Right renal pelvis (tissue), 4 donors: ENCODE data around the gene CACNA2D1. TPM values are rescaled to one million over a fixed set of nuclear protein-coding genes. Genes with fewer than 3 reads are reported as not detected.
"Not testable (repeated sequence)": the region's sequence is repeated elsewhere in the genome, so short reads cannot be mapped to it uniquely, and the experiment has no call there.

Source experiments
- DNase-seq, 4 donors: peaks; one replicate each; pipeline ENCODE4 v3.0.0-alpha.2; 2013; ENCODE audit warnings: low read depth in 4 of 4, low spot score in 3 of 4, missing footprints in 1 of 4
- polyA plus RNA-seq, 4 donors: library from polyadenylated mRNA; unstranded; fragments of 120-200 nt; gene quantifications; one replicate each; pipeline ENCODE4 v1.2.1, GENCODE V29; 2013; ENCODE audit not compliant: insufficient read length in 4 of 4

CACNA2D1 gene
- polyA plus RNA-seq, 4 donors = 24.3 to 29.1 (median 26.3) TPM

GRCh38 chr7:82014574-82014973 lies 429.0 kb downstream of the CACNA2D1 start:
- not testable (repeated sequence) for DNase-seq

DNA sequence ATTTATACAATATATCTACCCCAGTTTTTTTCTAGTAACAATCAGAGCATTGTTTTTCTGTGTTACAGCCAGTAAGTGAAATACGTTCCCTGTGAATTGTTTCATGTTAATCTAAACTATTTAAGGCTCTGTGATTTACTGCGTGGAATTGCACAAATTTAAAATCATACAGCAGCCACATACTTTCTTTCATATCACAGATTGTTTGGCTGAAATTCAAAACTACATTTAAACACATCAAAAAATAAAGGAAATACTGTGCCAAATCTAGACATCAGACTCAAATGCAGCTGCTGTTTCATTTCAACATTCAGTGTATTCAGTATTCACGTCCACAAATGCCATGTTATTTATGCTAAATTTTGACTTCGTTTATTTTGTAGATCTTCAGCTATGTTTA lies 431.1 kb downstream of the CACNA2D1 start:
- DNase-seq = no peak

DNA sequence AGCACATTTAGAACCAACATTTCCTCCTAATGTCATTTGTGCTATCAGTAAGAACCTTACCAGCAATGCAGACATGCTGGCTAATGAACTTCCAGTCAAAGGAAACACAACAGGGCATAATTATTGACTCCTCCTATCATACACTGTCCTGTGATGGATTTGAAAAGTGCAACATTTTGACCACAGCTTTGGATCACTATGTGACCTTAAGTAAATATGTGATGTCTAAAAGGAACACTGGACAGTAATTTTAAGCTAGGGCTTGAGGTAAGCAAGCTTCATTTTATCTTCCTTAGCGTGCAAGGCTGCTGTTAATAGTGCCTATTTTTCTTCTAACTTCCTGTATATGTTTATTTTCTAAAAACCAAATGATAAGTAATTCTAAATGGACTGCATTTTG lies 433.2 kb downstream of the CACNA2D1 start:
- DNase-seq = no peak

GRCh38 chr7:82007315-82007714 lies 436.3 kb downstream of the CACNA2D1 start:
- no peak for DNase-seq

GRCh38 chr7:82005056-82005455 lies 438.5 kb downstream of the CACNA2D1 start:
- DNase-seq = no peak

DNA sequence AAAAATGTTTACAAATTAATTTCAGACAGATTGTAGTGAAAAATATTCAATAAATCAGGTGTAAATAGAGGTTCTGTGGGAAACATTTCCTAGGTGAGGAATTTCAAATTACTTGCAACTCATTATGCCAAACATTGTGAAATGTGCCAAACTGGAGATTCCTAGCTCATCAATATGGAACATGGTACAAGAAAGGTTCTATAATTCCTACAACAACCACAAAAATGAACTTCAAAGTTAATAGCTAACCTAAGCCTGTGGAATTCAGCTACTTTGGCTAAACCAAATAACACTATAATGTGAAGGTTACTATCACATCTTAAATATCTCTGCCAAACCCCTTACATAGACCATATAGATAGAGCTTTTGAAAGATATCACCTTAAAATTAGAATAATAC lies 450.4 kb downstream of the CACNA2D1 start:
- no peak for DNase-seq

DNA sequence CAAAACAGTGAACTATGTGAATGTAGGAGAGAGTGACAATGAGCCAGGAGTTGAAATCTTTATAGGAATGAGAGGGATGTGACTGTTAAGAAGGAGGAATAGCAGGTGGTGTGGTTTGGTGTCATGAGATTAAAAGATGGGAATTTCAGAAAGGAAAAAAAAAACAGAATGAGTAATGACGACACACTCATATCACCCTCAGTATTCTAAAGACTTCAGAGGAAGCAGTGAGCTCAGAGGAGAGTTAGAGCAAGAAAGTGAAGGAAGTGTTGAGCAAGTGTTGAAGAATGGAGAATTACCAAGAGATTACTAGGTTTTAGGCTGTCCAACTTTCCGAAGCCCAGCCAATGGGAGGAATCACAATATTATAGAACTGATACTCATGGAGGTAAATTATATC lies 453.2 kb downstream of the CACNA2D1 start:
- no peak for DNase-seq

- DNase-seq = no peak
These were observed 456.7 kb downstream of the CACNA2D1 start for GRCh38 chr7:81986723-81987470.

GRCh38 chr7:81983406-81983805 lies 460.2 kb downstream of the CACNA2D1 start:
- no peak for DNase-seq

DNA sequence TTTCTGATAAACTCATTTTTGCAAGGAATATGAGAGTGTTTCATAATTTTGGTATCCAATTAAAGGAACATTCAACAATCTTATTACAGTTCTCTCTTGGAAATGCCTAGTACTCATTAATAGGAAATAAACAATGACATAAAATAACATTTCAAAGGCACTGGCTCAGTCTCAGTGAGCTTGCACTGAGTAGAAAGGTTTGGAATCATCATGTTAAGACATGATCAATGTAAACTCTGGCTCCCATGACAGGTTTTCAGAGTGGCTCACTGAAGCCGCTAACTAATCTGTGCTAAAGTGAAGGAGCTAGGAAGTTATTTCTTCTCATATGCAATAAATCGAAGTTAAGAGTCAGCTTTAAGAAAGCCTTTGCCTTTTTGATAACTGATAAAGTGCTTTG lies 470.5 kb downstream of the CACNA2D1 start:
- no peak for DNase-seq

DNA sequence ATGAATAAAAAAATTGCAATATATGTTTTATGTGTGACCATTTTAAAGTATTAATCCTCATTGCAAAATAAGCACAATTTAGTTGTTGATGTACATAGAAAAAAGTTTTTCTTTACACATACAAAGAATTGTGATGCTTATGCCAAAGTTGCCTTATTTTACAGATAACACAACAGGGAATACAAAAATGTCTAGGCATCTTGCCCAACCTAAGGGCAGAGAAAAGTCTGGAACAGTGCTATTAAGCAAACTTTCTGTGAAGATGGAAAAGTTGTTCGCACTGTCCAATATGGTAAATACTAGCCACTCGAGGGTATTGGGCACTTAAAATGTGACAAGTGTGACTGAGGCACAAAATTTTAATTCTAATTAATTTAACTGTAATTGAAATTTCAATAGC lies 483.6 kb downstream of the CACNA2D1 start:
- DNase-seq = no peak

DNA sequence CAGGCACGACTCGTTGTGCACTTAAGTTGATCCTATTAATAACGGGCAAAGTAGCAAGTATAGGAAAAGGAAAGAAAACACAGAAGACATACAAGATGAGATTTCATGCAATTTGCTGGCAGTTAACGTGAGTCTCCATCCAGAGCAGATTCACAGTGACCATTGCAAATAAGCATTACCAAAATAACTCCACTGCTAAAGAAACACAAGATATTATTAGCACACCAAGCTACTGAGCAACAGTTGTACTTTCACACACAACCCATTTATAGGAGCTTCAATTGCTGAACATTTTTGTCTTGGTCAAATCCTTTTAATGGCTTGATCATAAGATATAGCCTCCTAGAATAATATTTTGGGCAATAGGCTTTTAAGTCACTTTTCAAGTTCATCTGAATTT lies 486.1 kb downstream of the CACNA2D1 start:
- no peak for DNase-seq

DNA sequence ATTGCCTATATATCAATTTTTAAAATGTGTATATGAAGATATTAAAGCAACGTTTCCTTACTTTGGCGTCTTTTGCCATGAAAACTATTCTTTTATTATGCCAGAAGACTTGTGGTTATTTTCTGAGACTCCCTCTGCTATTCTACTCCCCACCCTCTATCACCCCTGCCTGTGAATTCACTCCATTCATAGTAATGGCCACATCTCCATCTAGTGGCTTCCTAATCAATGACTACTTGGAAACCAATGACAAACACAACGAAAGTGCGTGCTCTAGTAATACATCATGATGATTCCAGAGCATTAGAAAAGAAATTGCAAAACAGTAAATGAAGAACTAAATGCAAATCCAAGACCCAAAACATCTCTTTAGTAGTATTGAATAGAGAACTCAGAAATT lies 487.1 kb downstream of the CACNA2D1 start:
- DNase-seq = no peak

- DNase-seq = no peak
These were observed 494.3 kb downstream of the CACNA2D1 start for GRCh38 chr7:81949306-81949705.

- no peak for DNase-seq
These were observed 499.5 kb downstream of the CACNA2D1 start for GRCh38 chr7:81944058-81944457.

DNA sequence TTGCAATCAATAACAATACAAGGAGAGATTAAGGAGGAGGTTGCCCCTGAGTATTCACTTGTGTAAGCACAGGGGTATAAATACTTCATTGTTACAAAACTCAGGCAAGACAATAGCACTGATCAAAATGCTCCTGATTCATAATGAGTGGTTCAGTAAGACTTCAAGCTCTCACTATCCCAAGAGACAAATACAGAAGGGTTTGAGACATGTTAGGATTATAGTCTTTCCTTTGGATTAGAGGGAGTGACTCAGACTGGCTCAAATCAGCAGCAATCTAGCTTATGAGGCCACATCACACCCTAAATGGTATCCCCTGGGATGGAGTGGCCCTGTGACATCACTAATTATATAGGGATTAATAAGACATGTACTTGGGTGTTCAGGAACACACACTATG lies 506.5 kb downstream of the CACNA2D1 start:
- no peak for DNase-seq

GRCh38 chr7:81934596-81935301 lies 508.8 kb downstream of the CACNA2D1 start:
- DNase-seq = no peak

- no peak for DNase-seq
These were observed 510.6 kb downstream of the CACNA2D1 start for GRCh38 chr7:81932936-81933335.

- no peak for DNase-seq
These were observed 514.2 kb downstream of the CACNA2D1 start for GRCh38 chr7:81929386-81929785.

DNA sequence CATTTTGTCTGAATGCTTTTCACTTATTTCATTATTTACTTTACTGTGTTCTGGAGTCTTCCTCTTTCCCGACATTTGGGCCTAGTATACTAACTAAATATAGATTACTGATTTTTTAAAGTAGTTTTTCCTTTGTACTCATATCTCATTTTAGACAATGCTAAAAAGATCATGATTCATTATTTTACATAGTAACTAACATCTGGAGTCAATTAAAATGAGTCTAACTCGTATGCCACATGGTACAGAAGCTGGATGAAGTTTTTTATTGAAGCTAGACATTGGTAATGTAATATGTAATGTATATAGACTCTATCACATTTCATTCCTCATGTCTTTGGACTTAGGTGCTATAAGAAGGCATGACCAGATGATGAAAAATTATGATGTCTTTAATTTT lies 517.4 kb downstream of the CACNA2D1 start:
- DNase-seq = no peak

DNA sequence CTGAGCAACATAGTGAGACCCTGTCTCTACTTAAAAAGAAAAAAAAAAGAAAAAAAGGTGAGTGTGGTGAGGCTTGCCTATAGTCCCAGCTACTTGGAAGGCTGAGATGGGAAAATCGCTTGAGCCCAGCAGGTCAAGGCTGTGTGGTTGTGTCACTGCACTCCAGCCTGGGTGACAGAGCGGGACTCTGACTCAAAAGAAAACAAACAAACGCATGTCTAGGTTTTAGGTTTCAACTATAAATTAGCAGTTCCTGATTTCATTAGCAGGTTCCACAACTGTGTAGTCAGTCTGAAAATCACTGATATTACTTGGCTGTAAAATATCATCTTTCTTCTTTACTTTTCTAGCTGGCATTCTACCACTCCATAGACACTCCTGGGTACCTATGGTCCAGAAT lies 518.0 kb downstream of the CACNA2D1 start:
- no peak for DNase-seq

DNA sequence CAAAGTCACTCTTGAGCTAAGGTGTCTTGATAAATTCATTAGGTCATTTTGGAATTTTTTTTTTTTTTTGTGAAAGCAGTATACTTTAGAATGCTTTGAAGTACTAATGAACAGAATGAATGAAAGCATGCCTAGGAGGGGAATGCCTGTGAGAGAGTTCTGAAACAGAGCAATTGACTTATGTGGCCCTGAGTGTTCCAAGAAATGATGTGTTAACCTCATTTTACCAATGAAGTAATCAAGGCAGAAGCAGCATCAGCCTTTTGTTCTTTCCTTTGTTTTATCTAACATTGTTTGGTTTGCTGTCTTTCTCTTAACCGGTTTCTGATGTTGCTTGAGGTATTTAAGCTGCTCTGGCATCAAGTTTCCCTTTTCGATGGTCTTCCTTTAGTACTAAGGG lies 519.1 kb downstream of the CACNA2D1 start:
- DNase-seq = no peak
